Fibroblast of skin of right biceps (primary cell): Measurements from ENCODE around the gene DOCK8.
A peak's percentile ranks its signal among the peaks of the same experiment; 100 is the strongest.
"Not testable (repeated sequence)": the region's sequence is repeated elsewhere in the genome, so short reads cannot be mapped to it uniquely, and the experiment has no call there.

ENCODE experiments used
- DNase-seq: peaks from one replicate; pipeline ENCODE4 v3.0.0-alpha.2; 2013

Gene DOCK8

DNA sequence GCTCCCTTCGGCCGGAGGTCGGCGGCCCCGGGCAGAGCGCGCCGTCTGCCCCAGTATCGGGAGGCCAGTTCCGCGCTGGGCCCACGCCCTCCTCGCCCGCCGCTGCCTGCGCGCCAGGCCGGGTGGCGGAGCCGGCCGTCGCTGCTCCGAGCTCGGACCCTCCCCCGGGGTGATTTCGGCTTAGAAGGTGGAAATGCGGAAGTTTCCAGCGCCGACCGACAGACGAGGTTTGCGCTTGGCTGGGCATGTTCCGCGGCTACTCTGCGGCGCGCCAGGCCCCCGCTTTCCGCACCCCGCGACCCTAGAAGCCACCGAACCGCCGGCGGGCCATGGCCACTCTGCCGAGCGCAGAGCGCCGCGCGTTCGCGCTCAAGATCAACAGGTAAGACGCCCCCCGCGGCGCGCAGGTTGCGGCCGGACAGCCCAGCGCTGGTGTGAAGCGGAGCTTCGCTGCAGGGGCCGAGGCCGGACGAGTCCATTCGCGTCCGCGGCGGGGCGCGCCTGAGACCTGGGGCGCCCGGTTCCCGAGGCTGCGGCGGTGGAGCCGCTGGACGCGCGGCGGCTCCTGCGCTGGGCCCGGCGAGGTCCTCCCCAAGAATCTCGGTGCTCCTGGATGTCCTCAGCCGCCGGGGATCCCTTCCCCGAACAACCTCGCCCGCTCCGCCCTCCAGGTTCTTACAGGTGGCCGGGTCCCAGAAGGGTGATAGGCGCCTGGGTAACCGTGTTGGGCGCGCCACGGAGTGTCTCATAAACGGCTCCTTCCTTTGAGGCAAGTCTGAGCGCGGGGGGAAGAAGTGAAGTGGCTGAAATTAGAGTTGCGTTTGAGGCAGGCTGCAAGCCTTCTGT, at the start of gene DOCK8:
Gene DOCK8, plus strand, starts transcription at position 218 of the 846 bp plus-strand sequence. Its CDS starts 112 bp downstream, at position 330.
- DNase-seq, result peak; percentile 11

- not testable (repeated sequence) for DNase-seq
Observed at GRCh38 chr9:169757-170156, 44.9 kb upstream of the DOCK8 start.

- DNase-seq, result not testable (repeated sequence)
Observed at GRCh38 chr9:178140-178825, 36.4 kb upstream of the DOCK8 start.

DNA sequence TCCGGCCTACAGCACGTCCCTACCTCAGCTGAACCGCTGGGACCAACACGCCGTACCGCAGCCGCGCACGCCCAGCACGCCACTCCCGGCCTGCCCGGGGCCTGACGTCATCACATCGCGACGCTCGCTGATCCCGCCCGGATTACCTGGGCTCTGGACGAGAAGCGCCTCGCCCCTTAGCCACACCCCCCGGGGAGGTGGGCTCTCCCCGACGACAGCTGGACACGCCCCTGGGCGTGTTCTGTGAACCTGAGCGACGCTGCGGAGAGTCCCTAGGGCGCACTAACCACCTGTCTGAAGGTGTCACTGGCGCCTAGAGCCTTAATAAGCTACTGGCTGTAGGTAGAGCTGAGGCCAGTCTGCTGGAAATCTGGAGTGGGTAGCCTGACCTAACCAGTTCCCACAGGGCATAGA, 35.7 kb upstream of the DOCK8 start, which contains the start of gene ZNG1A:
Gene ZNG1A, minus strand, starts transcription at position 87 of the 414 bp plus-strand sequence. CDS start 87 bp downstream, outside the sequence.
- not testable (repeated sequence) for DNase-seq

GRCh38 chr9:199601-200000, 15.1 kb upstream of the DOCK8 start:
- not testable (repeated sequence) for DNase-seq

DNA sequence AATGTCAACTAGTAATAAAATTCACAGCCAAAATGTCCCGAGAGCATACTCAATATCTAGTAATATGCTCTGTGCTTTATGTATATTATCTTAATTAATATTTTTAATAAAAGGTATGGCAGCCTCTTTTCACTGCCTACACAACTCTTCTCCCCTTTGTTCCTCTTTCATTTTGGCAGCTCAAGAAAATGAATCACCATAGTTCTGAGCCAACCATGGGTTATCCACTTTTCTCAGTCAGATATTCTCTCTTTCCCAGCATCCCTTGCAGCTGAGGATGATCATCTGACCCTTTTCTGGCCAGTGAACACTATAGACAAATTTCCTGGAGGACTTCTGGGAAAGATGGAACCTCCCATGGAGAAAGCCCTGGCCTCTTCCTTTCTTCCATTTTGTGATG, 8.2 kb upstream of the DOCK8 start:
- DNase-seq, result no peak

- DNase-seq, result no peak
Observed at GRCh38 chr9:209143-209758, 5.4 kb upstream of the DOCK8 start.

GRCh38 chr9:211036-211435, 3.6 kb upstream of the DOCK8 start:
- no peak for DNase-seq

- DNase-seq, result no peak
Observed at GRCh38 chr9:211557-211956, 3.1 kb upstream of the DOCK8 start.

DNA sequence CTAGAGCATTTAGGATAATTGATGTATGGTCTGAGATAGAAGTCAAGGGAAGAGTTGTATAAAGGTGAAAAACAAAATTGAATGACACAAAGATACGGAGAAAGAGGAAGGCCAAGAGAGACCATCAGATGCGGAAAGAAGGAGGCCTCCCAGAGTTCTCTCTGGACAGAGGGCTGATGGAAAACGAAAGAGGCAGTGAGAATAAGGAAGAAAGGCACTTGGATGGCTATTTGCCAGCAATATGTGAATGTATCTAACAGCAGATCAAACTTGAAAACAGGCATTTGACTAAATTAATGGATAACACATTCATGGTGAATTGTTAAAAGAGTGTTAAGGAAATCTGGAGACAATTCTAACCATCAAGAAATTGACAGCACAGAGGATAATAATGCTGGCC, 2.4 kb upstream of the DOCK8 start:
- DNase-seq, result no peak

DNA sequence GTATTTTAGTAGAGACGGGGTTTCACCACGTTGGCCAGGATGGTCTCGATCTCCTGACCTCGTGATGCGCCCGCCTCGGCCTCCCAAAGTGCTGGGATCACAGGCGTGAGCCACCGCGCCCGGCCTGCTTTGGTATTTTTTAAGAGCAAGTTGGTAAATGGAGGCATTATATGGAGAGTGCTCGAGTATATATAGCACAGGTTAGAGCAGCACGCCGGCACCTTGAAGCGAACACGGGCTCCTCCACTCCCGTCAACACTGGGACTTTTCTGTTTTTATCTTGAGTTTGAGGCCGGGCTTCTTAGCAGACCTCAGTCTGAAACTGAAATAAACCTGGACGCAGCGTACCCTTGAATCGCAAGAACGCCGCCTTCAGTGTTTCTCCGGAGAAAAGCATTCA, 764 bp upstream of the DOCK8 start:
- not testable (repeated sequence) for DNase-seq

GRCh38 chr9:214351-214647, 366 bp upstream of the DOCK8 start:
- DNase-seq, result no peak

GRCh38 chr9:215631-216155, 1.0 kb downstream of the DOCK8 start:
- no peak for DNase-seq

DNA sequence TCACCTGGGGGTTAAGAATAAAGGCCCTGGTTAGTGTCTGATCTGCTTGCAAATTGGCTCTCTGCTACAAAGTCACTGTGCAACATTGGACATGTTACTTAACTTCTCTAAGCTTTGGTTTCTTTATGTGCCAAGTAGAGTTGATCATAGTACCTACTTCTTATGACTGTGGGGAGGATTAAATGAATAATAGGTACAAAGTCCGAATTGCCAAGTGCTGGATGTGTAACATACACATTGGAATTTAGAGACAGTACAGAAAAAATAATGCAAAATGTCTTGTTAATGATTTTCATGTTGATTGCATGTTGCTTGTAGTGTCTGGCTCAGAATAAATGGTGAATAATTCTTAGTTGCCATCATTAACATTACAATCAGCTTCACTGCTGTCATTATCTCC, 2.2 kb downstream of the DOCK8 start:
- DNase-seq, result no peak

DNA sequence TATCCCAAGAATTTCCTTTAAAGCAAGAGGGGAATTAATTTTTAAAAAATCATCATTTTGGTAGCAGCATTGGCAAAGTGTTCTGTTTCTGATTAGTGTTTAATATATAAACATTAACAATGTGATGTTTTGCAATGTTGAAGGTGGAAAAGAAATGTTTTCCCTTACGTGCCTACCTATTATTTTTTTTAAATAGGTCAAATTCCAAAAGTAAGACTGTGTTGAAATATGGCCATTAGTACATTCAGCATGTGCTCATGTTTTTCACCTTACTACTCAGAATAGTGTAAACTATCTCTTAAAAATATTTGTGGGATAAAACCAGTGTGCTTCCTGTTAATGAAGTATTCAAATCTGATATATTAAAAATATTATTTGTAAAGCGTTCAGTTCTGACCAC, 3.3 kb downstream of the DOCK8 start:
- DNase-seq, result no peak

DNA sequence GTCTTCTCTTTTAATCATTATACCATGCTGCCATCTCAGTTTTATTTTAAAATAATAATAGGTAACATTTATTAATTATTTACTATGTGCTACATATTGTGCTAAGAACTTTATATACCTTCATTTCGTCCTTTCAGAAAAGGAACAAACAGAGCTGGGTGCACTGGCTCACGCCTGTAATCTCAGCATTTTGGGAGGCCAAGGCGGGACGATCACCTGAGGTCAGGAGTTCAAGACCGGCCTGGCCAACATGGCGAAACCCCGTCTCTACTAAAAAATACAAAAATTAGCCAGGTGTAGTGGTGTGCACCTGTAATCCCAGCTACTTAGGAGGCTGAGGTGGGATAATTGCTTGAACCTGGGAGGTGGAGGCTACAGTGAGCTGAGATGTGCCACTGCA, 4.4 kb downstream of the DOCK8 start:
- DNase-seq, result not testable (repeated sequence)

DNA sequence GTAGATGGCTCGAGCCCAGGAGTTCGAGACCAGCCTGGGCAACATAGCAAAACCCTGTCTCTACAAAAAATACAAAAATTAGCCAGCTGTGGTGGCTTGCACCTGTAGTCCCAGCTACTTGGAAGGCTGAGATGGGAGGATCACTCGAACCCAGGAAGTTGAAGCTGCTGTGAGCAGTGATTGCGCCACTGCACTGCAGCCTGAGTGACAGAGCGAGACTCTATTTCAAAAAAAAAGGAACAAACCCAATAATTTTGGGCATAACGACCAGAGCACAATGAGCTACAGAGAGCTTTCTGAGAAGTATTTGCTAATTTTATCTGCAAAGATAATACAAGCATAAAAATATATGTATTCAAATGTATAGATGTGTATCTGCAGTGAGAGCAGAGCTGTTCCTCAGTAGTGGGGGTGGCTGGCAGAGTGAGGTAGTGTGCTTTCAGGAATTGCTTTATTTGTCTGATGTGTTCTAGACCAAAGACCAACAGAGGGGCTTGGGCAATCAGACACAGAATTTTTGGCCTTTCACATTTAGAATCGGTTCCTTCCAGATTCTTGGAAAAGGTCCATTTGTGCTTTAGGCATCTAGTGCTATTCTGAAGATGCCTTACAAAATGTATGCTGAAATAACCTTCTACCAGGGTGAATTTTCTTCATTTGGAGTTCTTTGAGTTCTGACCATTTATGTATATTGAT, 5.2 kb downstream of the DOCK8 start:
- DNase-seq, result no peak

DNA sequence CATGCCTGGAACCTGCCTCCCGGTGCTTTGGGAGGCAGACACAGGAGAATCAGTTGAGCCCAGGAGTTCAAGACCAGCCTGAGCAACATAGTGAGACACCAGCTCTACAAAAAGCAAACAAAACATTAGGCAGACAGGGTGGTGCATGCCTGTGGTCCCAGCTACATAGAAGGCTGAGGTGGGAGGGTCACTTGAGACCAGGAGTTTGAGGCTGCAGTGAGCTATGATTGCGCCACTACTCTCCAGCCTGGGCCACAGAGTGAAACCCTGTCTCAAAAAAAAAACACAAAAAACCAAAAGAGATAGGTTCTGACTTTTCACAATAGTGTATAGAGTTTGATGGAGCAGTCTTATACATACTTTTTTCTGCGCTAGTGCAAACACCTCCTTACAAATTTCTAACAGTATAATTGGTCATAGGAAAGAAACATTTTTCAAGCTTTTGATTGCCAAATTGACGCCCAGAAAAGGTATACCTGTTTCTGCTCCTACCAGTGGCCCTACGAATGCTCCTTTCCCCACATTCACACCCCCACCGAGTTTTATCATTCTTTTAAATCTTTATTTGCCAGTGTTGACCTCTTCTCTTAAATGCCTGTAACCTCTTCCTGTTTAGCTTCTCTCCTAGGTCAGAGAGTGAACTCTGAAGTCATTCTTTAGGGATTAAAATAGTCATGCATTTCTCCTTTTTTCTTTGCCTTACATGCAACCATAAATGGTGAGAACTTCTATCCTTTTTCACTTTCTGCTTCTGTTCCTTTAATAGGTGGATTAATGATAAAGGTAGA, 7.5 kb downstream of the DOCK8 start:
- no peak for DNase-seq

GRCh38 chr9:223152-223551, 8.5 kb downstream of the DOCK8 start:
- no peak for DNase-seq

GRCh38 chr9:224026-224425, 9.4 kb downstream of the DOCK8 start:
- DNase-seq, result no peak

- DNase-seq, result no peak
Observed at GRCh38 chr9:224582-225520, 10.2 kb downstream of the DOCK8 start.
